Vagina (tissue), 2 donors: ENCODE results near the gene CEBPZ. TPM values are rescaled to one million over a fixed set of nuclear protein-coding genes. Genes with fewer than 3 reads are reported as not detected.
"Not testable (repeated sequence)": the region's sequence is repeated elsewhere in the genome, so short reads cannot be mapped to it uniquely, and the experiment has no call there.

Experiments used
- DNase-seq, 2 donors: peaks; one replicate each; pipeline ENCODE4 v3.0.0-alpha.2; 2017; ENCODE audit errors: extremely low spot score in 2 of 2
- H3K27ac ChIP-seq: fragments of 200-600 bp; sonication (generic); one replicate; pipeline ENCODE4 v1.5.1; 2019
- H3K27me3 ChIP-seq: fragments of 200-600 bp; sonication (generic); one replicate; pipeline ENCODE4 v1.5.1; 2019
- H3K36me3 ChIP-seq, 2 donors: fragments of 200-600 bp; sonication (generic); one replicate each; pipeline ENCODE4 v1.5.1; 2017 to 2019
- H3K4me1 ChIP-seq: fragments of 200-600 bp; sonication (generic); one replicate; pipeline ENCODE4 v1.5.1; 2019
- H3K4me3 ChIP-seq, 2 donors: fragments of 200-600 bp; sonication (generic); 1 replicate in 1 of 2; 2 replicates in 1 of 2; pipeline ENCODE4 v1.5.1; 2016 to 2019
- H3K9me3 ChIP-seq: fragments of 200-600 bp; sonication (generic); one replicate; pipeline ENCODE4 v1.5.1; 2019
- CTCF ChIP-seq, 3 experiments: fragments of 450-650 bp in 2 of 3; fragments of 200-600 bp in 1 of 3; sonication (generic) in 1 of 3; IDR thresholded peaks; one replicate each; pipeline ENCODE4 v1.5.1; 2017 to 2019; ENCODE audit warnings: antibody characterized with exemption in 3 of 3, mild to moderate bottlenecking in 2 of 3, moderate library complexity in 2 of 3
- POLR2A ChIP-seq, 2 donors: fragments of 450-650 bp; IDR thresholded peaks; one replicate each; pipeline ENCODE4 v1.6.1; 2017; ENCODE audit warnings: antibody characterized with exemption in 2 of 2, mild to moderate bottlenecking in 2 of 2, moderate library complexity in 2 of 2
- POLR2AphosphoS5 ChIP-seq, 2 donors: sonication (generic); formaldehyde crosslinking; IDR thresholded peaks; one replicate each; pipeline ENCODE4 v1.9.0; 2017; ENCODE audit warnings: antibody characterized with exemption in 2 of 2, mild to moderate bottlenecking in 2 of 2, low read depth in 1 of 2; ENCODE audit not compliant: insufficient read depth in 1 of 2
- intact Hi-C: fragments of 100-400 bp; cut with DNase I; formaldehyde crosslinking; loops from one replicate; pipeline ENCODE4 v1.15.1; 2023
- total RNA-seq: library from RNA; depleted of rRNA; stranded (reverse); fragments of >200 nt; gene quantifications from one replicate; pipeline ENCODE4 v1.2.3, GENCODE V29; 2016

The CEBPZ gene
- total RNA-seq, 1 donor from 2014 or later = 27.0 TPM

- H3K27ac ChIP-seq = peak overlapping the region; percentile 84
Observed at GRCh38 chr2:37230581-37230980, 815 bp downstream of the CEBPZ start.

GRCh38 chr2:37228788-37229187, 2.6 kb downstream of the CEBPZ start:
- no peaks in the 10 kb centered on the region for H3K9me3 ChIP-seq
- peaks cover 0 to 10% of the 10 kb centered on the region in 2 donors for H3K36me3 ChIP-seq
- no peaks in the 10 kb centered on the region for H3K27me3 ChIP-seq
- H3K27ac ChIP-seq = no peak overlapping the region
- intact Hi-C loops = no loop called here
- TF ChIP-seq POLR2AphosphoS5 (IDR thresholded peaks at IDR 0.05; ENCODE audit: insufficient read depth in 1 of 2, low read depth in 1 of 2) (no peak), CTCF (IDR thresholded peaks at IDR 0.05) (no peak), POLR2A (IDR thresholded peaks at IDR 0.05) (no peak)
- no peak overlapping the region for H3K4me3 ChIP-seq
- DNase-seq = no peak
- peaks cover 55% of the 10 kb centered on the region for H3K4me1 ChIP-seq

More at GRCh38 chr2:37230581-37230980, 815 bp downstream of the CEBPZ start:
- Histone ChIP-seq H3K9me3 (no peaks in the 10 kb centered on the region), H3K4me3 (peak overlapping the region; percentile 78 to 85), H3K27me3 (no peaks in the 10 kb centered on the region), H3K36me3 (peaks cover 0 to 10% of the 10 kb centered on the region in 2 donors), H3K4me1 (peaks cover 41% of the 10 kb centered on the region)
- intact Hi-C loops = no loop called here
- DNase-seq = no peak
- TF ChIP-seq POLR2A (IDR thresholded peaks at IDR 0.05) (no peak), CTCF (IDR thresholded peaks at IDR 0.05) (no peak), POLR2AphosphoS5 (IDR thresholded peaks at IDR 0.05; ENCODE audit: insufficient read depth in 1 of 2, low read depth in 1 of 2) (no peak)

GRCh38 chr2:37226863-37227262, 4.5 kb downstream of the CEBPZ start:
- DNase-seq = no peak
- peaks cover 0 to 28% of the 10 kb centered on the region in 2 donors for H3K36me3 ChIP-seq
- no peaks in the 10 kb centered on the region for H3K27me3 ChIP-seq
- intact Hi-C loops = no loop called here
- no peaks in the 10 kb centered on the region for H3K9me3 ChIP-seq
- H3K27ac ChIP-seq = no peak overlapping the region
- peaks cover 39% of the 10 kb centered on the region for H3K4me1 ChIP-seq
- TF ChIP-seq CTCF (IDR thresholded peaks at IDR 0.05) (no peak), POLR2AphosphoS5 (IDR thresholded peaks at IDR 0.05; ENCODE audit: insufficient read depth in 1 of 2, low read depth in 1 of 2) (no peak), POLR2A (IDR thresholded peaks at IDR 0.05) (no peak)
- no peak overlapping the region for H3K4me3 ChIP-seq

GRCh38 chr2:37225129-37225528, 6.3 kb downstream of the CEBPZ start:
- H3K27ac ChIP-seq, DNase-seq, H3K9me3 ChIP-seq, H3K27me3 ChIP-seq, H3K4me3 ChIP-seq, intact Hi-C loops: not testable (repeated sequence)
- Histone ChIP-seq H3K36me3 (peaks cover 0 to 45% of the 10 kb centered on the region in 2 donors), H3K4me1 (peaks cover 31% of the 10 kb centered on the region)

- Histone ChIP-seq H3K27me3 (no peaks in the 10 kb centered on the region), H3K4me3 (no peak overlapping the region), H3K27ac (no peak overlapping the region), H3K36me3 (peaks cover 0 to 50% of the 10 kb centered on the region in 2 donors), H3K9me3 (no peaks in the 10 kb centered on the region), H3K4me1 (peaks cover 22% of the 10 kb centered on the region)
- TF ChIP-seq CTCF (IDR thresholded peaks at IDR 0.05) (no peak), POLR2A (IDR thresholded peaks at IDR 0.05) (no peak), POLR2AphosphoS5 (IDR thresholded peaks at IDR 0.05; ENCODE audit: insufficient read depth in 1 of 2, low read depth in 1 of 2) (no peak)
- intact Hi-C loops = no loop called here
- no peak for DNase-seq
Observed at GRCh38 chr2:37224063-37224462, 7.3 kb downstream of the CEBPZ start.
